NCI-H82 (cell line): ENCODE measurements around the gene RASD2.
A peak's percentile ranks its signal among the peaks of the same experiment; 100 is the strongest.
"Not testable (repeated sequence)": the region's sequence is repeated elsewhere in the genome, so short reads cannot be mapped to it uniquely, and the experiment has no call there.

Experiments
- DNase-seq: peaks from one replicate; lab custom pipeline; 2025; lab: John Stamatoyannopoulos, UW

Gene RASD2, protein sequence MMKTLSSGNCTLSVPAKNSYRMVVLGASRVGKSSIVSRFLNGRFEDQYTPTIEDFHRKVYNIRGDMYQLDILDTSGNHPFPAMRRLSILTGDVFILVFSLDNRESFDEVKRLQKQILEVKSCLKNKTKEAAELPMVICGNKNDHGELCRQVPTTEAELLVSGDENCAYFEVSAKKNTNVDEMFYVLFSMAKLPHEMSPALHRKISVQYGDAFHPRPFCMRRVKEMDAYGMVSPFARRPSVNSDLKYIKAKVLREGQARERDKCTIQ

DNA sequence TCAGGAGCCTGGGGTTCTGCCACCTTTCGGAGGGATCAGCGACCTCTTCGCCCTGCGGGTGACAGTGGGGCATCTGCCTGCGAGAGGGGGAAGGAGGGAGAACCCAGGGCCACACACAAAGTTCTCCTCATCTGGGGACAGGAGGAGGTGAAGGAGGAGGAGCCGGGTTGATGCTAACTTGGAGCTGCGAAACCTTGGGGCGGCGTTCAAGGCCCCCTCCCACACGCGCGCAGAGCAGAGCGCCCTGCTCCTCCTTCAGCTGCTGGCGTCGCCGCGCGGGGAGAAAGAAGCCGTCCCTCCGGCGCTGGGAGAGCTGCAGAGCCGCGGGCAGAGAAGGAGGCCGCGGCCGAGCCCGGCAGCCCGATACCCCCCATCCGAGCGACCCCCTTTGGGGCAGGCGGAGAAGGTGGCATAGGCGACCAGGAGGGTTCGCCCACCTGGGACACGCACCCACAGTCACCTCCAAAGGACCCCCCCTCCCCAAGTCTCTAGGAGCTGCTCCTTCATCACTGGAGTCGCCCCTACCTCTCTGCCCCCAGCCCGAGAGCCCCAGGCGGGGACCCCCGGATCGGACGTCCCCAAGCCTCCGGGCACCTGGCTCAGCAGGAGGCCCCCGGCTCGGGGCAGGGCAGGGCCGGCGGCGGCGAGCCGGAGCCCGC lies at the start of gene RASD2:
TSS of gene RASD2 (plus strand) at position 237 of the 659 bp plus-strand sequence. CDS start 5,979 bp downstream, outside the sequence.
- DNase-seq = peak; percentile 63

- not testable (repeated sequence) for DNase-seq
Observed at GRCh38 chr22:35491061-35491907, 49.3 kb upstream of the RASD2 start.

DNA sequence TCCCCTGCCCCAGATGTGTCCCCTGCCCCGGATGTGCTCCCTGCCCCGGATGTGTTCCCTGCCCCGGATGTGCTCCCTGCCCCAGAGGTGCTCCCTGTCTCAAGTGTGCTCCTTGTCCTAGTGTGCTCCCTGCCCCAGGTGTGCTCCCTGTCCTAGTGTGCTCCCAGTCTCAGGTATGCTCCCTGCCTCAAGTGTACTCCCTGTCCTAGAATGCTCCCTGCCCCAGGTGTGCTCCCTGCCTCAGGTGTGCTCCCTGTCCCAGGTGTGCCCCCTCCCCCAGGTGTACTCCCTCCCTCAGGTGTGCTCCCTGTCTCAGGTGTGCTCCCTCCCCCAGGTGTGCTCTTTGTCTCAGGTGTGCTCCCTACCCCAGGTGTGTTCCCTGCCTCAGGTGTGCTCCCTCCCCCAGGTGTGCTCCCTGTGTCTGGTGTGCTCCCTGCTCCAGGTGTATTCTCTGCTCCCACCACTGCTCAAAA lies 48.7 kb upstream of the RASD2 start:
- no peak for DNase-seq

DNA sequence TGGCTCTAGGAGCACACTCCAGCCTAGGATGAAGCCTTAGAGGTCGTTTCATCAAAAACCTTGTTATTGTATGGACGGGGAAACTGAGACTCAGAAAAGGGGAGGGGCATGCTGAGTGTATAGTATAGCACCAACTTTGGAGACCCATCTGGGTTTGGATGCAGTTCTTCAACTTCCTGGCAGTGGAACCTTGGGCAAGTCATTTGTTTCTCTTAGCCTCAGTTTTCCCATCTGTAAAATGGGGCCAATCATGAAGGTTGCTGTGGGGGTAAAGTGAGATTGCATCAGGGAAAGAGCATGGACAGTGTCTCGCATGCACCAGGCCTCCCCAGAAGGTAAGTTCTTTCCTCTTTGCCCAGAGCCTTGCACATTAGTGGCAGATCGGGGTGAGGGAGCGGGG lies 47.6 kb upstream of the RASD2 start:
- no peak for DNase-seq

DNA sequence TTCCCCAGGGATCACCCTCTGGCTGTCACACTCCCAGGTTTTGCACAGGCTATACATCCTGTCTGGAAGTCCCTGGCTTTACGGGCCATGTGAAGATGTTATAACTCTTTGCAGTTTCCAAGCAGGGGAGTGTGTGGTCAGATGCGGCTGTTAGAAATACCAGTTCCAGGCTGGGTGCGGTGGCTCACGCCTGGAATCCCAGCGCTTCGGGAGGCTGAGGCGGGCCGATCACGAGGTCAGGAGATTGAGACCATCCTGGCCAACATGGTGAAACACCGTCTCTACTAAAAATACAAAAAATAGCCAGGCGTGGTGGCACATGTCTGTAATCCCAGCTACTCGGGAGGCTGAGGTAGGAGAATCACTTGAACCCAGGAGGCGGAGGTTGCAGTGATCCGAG lies 44.9 kb upstream of the RASD2 start:
- DNase-seq = not testable (repeated sequence)

DNA sequence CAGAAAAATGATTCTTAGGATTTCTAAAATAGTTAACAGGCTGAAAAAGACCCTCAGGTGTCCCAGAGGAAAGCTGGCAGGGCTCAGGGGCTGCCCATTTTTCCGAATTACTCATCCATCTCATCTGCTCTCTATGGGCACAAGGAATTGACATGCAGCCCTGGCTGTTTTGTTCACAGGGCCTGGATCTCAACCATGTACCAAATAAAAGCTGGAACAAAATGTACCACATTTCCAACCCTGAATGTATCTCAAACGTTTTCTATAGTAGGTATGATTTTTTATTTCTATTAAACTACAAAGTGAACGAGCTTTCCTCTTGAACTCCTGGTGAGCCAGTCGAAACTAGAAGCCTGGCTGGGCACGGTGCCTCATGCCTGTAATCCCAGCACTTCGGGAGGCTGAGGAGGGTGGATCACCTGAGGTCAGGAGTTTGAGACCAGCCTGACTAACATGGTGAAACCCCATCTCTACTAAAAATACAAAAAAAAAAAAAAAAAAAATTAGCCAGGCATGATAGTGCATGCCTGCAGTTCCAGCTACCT lies 43.8 kb upstream of the RASD2 start:
- no peak for DNase-seq

GRCh38 chr22:35498026-35498800 lies 42.4 kb upstream of the RASD2 start:
- DNase-seq = peak; percentile 39

DNA sequence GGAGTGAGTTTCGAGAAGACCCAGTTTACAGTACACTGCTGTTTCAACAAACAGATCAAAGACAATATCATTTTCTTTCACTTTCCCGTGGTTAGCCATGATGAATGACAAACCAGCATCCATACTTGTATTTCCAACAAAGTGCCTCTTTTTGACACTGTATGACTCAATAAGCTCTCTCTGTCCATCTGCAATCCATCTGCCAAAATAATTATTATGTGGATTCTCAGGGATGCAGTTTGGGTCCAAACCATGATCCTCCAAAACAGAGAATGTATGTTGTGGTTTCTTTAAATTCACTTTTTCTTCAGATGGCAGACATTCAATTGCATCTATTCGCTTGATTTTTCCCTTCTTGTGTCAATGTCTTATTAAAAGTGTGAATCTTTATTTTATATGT lies 37.8 kb upstream of the RASD2 start:
- DNase-seq = no peak

DNA sequence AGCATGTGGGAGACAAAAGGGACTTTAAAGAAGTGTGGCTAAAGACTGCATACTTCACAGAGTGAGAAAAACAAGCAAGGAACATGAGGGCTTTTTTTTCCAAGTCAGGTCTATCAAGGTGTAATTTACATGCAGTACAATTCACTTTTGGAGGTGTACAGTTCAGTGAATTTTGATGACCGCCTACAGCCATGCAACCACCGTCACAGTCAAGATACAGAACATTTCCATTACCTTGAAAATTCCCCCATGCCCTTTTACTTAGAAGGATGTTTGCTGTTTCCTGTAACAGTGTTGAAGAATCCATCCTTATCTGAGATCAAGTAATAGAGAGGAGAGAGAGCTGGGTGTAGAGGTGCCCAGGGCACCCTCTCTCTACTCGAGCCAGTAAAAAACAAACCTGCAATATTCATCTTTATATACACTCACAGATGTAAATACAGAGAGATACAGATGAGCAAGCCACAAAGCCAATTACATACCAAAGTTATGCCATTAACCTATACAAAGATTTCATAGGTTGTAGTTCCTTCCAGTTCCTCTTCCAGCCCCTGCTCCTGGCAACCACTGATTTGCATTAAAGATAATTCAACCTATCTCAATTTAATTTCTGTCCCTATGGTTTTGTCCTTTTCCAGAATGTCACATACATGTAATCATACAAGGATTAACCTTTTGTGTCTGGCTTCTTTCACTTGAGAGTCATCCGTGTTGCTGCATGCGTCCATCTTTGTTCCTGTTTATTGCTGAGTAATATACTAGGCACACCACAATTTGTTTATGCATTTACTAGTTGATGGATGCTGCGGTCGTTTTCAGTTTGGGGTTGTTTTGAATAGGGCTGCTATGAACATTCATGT lies 35.0 kb upstream of the RASD2 start:
- DNase-seq = no peak

GRCh38 chr22:35506259-35506570 lies 34.4 kb upstream of the RASD2 start:
- no peak for DNase-seq

- not testable (repeated sequence) for DNase-seq
Observed at GRCh38 chr22:35507851-35508250, 32.8 kb upstream of the RASD2 start.

- DNase-seq = no peak
Observed at GRCh38 chr22:35509451-35509850, 31.2 kb upstream of the RASD2 start.

GRCh38 chr22:35509960-35510359 lies 30.7 kb upstream of the RASD2 start:
- no peak for DNase-seq

- DNase-seq = no peak
Observed at GRCh38 chr22:35510481-35510934, 30.1 kb upstream of the RASD2 start.

- no peak for DNase-seq
Observed at GRCh38 chr22:35510951-35511350, 29.7 kb upstream of the RASD2 start.

DNA sequence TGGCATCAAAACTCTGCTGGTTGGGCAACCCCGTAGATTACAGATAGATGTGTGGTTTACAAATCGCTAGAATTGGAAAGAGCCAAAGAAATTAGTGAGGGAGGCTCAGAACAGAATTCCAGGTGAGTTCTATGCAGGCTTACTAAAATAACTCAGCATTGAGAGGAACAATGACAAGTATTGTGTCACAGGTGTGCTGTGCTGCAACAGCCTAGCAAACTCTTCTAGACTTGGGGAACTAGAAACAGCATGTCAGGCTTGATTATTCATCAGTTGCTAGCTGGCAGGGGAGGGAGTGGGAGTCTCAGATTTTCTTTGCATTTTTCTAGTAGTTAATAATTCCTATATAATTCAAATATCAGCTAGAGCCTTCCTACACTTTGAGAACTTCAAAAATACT lies 26.3 kb upstream of the RASD2 start:
- no peak for DNase-seq

GRCh38 chr22:35515952-35516351 lies 24.7 kb upstream of the RASD2 start:
- DNase-seq = not testable (repeated sequence)

DNA sequence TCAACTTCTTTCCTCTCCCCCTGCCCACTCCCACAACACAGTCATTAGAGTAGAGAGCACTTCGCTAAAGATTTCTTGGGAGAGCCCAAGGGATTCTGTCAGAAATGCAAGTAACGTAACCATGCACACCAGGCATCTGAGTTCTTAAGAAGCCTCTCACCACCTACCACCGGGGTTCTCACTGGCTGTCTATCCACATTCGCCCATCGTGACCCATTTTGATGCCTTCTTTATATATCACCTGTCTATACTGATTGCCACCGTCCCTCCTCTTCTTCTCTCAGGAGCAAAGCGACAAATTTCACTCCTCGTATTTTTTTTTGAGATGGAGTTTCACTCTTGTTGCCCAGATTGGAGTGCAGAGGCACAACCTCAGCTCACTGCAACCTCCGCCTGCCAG lies 23.9 kb upstream of the RASD2 start:
- no peak for DNase-seq

DNA sequence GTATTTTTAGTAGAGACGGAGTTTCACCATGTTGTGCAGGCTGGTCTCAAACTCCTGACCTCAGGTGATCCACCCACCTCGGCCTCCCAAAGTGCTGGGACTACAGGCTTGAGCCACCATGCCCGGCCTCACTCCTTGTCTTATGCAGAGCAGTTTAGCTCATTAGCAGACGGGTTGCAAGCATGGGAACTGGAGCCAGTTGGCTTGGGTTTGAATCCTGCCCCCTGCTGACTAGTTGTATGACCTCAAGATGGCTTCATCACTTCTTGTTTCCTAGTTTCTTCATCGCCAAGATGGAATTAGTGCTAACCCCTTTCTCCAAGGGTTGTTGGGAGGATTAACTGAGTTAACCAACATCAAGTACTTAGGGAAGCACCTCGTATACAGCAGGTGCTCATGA lies 23.4 kb upstream of the RASD2 start:
- peak; percentile 31 for DNase-seq

GRCh38 chr22:35517769-35518530 lies 22.7 kb upstream of the RASD2 start:
- DNase-seq = peak; percentile 60
